ENCODE data around the gene ADAMTSL5.

DNA sequence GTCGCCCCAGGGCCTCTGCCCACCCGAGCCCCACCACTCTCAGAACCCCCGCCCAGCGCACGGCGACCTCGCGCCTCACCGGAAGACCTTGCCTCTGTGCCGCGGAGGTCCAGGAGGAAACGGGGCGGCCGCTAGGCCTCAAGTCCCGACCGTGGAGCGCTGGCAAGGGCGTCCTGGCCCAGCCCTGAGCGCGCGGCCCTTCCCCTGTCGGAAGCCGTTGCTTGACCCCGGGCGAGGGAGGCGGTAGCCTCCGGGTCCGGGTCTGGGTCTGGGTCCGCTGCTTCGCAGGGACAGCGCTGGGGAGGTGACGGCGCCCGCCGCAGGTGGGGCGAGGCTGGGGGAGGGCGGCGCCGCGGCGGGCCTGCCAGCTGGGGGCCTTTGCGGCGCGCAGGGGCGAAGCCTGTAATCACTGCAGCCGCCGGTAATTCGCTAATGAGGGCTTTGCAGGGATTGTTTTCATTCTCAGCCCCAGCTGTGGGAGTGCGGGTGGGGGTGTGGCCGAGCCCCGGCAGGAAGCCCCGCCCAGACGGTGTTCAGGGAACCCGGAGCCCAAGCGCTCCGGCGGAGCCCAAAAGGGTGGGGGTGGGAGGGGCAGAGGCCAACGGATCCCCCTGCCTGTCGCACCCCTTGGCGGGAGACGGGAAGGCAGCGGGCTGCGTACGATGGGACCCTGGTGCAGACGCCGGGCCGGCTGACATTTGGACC, 42.4 kb downstream of the ADAMTSL5 start:
- TF ChIP-seq GABPA (IDR thresholded peaks at IDR 0.05 in 1 of 2, conservative IDR thresholded peaks at IDR 0.05 in 1 of 2) (no peak), YY1 (IDR thresholded peaks at IDR 0.05) (no peak), EGR1 (IDR thresholded peaks at IDR 0.05; ENCODE audit: low read depth in 2 of 2) (no peak), MAX (IDR thresholded peaks at IDR 0.05) (no peak)
- TF ChIP-seq, protein P1, sequence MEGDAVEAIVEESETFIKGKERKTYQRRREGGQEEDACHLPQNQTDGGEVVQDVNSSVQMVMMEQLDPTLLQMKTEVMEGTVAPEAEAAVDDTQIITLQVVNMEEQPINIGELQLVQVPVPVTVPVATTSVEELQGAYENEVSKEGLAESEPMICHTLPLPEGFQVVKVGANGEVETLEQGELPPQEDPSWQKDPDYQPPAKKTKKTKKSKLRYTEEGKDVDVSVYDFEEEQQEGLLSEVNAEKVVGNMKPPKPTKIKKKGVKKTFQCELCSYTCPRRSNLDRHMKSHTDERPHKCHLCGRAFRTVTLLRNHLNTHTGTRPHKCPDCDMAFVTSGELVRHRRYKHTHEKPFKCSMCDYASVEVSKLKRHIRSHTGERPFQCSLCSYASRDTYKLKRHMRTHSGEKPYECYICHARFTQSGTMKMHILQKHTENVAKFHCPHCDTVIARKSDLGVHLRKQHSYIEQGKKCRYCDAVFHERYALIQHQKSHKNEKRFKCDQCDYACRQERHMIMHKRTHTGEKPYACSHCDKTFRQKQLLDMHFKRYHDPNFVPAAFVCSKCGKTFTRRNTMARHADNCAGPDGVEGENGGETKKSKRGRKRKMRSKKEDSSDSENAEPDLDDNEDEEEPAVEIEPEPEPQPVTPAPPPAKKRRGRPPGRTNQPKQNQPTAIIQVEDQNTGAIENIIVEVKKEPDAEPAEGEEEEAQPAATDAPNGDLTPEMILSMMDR (IDR thresholded peaks at IDR 0.05; ENCODE audit: low read depth, low read length, missing input control): no peak
- TF ChIP-seq, protein P2, sequence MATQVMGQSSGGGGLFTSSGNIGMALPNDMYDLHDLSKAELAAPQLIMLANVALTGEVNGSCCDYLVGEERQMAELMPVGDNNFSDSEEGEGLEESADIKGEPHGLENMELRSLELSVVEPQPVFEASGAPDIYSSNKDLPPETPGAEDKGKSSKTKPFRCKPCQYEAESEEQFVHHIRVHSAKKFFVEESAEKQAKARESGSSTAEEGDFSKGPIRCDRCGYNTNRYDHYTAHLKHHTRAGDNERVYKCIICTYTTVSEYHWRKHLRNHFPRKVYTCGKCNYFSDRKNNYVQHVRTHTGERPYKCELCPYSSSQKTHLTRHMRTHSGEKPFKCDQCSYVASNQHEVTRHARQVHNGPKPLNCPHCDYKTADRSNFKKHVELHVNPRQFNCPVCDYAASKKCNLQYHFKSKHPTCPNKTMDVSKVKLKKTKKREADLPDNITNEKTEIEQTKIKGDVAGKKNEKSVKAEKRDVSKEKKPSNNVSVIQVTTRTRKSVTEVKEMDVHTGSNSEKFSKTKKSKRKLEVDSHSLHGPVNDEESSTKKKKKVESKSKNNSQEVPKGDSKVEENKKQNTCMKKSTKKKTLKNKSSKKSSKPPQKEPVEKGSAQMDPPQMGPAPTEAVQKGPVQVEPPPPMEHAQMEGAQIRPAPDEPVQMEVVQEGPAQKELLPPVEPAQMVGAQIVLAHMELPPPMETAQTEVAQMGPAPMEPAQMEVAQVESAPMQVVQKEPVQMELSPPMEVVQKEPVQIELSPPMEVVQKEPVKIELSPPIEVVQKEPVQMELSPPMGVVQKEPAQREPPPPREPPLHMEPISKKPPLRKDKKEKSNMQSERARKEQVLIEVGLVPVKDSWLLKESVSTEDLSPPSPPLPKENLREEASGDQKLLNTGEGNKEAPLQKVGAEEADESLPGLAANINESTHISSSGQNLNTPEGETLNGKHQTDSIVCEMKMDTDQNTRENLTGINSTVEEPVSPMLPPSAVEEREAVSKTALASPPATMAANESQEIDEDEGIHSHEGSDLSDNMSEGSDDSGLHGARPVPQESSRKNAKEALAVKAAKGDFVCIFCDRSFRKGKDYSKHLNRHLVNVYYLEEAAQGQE (IDR thresholded peaks at IDR 0.05): no peak

All from liver (tissue), 3 donors.